NK-92 (cell line): Measurements from ENCODE around the gene ZNF618.

ENCODE experiments used
- DNase-seq: peaks from one replicate; lab custom pipeline; 2025; ENCODE audit not compliant: unreplicated experiment; lab: John Stamatoyannopoulos, UW

The ZNF618 gene, protein sequence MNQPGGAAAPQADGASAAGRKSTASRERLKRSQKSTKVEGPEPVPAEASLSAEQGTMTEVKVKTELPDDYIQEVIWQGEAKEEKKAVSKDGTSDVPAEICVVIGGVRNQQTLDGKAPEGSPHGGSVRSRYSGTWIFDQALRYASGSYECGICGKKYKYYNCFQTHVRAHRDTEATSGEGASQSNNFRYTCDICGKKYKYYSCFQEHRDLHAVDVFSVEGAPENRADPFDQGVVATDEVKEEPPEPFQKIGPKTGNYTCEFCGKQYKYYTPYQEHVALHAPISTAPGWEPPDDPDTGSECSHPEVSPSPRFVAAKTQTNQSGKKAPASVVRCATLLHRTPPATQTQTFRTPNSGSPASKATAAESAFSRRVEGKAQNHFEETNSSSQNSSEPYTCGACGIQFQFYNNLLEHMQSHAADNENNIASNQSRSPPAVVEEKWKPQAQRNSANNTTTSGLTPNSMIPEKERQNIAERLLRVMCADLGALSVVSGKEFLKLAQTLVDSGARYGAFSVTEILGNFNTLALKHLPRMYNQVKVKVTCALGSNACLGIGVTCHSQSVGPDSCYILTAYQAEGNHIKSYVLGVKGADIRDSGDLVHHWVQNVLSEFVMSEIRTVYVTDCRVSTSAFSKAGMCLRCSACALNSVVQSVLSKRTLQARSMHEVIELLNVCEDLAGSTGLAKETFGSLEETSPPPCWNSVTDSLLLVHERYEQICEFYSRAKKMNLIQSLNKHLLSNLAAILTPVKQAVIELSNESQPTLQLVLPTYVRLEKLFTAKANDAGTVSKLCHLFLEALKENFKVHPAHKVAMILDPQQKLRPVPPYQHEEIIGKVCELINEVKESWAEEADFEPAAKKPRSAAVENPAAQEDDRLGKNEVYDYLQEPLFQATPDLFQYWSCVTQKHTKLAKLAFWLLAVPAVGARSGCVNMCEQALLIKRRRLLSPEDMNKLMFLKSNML

GRCh38 chr9:113876151-113876992, at the start of gene ZNF618:
TSS of gene ZNF618 (plus strand) at chr9:113876309. CDS start at chr9:113876381, 72 bp downstream.
- no peak for DNase-seq

GRCh38 chr9:113828221-113828620, 47.9 kb upstream of the ZNF618 start:
- no peak for DNase-seq

DNA sequence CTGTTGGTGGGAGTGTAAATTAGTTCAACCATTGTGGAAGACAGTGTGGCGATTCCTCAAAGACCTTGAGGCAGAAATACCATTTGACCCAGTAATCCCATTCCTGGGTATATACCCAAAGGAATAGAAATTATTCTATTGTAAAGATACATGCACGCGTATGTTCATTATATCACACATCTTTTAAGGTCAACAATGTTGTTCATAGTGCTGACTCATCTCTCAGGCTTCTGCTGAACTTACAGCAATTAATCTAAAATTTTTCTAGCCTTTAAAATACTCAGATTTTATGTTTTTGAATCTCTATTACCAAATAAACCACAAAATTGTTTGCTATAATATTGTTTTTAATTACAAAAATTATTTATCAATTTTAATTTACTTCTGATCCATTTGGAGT, 38.8 kb upstream of the ZNF618 start:
- DNase-seq: no peak

GRCh38 chr9:113842086-113842485, 34.0 kb upstream of the ZNF618 start:
- DNase-seq: no peak

- no peak for DNase-seq
These were observed 31.6 kb upstream of the ZNF618 start for GRCh38 chr9:113844466-113844865.

GRCh38 chr9:113851359-113851758, 24.8 kb upstream of the ZNF618 start:
- no peak for DNase-seq

DNA sequence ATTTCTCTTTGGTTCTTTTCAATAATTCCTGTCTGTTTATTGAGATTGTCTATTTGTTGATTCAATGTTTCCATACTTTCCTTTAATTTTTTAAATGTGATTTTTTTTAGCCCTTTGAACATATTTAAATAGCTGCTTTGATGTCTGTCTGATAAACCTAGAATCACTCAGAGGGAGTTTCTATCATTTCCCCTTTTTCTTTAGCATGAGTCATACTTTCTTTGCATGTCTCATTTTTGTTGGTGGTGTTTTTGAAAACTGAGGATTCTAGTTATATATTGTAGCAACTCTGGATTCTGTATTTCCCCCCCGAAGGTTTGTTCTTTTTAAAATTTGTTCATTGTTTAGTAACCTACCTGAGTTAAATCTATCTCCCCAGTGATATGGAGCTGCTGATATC, 24.2 kb upstream of the ZNF618 start:
- no peak for DNase-seq

DNA sequence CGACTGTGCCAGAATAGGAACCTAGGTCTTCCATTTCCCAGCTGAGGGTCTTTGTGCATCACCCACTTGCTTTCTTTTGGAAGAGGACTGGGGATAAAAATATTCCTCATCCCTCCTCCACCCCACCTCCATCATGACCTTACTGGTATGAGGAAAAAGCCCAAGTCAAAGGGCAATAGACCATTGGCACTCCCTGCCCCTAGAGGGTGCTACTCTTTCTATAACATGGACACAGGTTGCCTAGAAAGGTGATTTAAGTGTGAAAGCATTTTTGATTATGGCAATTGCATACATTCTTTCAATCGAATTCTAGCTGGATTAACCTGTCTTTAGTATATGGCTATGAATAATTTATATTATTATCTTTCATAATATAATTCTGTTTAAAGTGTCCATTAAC, 22.8 kb upstream of the ZNF618 start:
- no peak for DNase-seq

DNA sequence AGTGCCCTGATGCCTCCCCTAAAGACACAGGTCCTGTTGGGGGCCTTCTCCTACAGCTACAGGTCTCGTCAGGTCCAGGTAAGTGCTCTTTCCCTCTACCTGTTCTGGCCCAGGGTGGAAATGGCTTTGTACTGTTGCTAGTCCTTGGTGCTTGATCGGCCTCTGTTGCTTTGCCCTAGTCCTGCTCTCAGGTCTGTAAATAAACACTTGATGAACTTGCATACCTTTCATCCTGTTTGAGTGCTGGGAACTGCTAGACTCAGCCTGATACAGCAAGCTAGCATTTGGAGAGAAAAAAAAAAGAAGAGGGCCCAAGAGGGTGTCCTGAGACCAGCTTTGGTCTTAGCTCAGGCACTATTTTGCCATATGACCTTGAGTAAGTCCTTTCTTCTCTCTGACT, 21.8 kb upstream of the ZNF618 start:
- no peak for DNase-seq

DNA sequence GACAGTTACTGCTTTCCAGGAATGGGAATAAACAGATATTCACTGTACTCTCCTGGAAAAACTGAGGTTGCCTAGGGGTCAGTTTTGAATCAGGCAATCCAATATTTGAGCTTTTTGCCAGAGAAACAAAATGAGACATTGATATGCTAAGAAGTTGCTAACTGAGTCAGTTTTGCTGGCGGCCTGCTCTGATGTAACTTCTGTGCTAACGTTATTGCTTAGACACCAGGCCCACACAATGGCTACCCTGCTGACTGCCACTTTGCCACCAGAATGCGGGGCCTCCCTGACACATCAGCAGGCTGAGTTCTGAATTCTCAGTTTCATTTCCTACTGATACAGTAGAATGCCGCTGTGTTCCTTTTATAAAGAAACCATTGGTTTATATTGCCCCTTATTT, 18.2 kb upstream of the ZNF618 start:
- no peak for DNase-seq

DNA sequence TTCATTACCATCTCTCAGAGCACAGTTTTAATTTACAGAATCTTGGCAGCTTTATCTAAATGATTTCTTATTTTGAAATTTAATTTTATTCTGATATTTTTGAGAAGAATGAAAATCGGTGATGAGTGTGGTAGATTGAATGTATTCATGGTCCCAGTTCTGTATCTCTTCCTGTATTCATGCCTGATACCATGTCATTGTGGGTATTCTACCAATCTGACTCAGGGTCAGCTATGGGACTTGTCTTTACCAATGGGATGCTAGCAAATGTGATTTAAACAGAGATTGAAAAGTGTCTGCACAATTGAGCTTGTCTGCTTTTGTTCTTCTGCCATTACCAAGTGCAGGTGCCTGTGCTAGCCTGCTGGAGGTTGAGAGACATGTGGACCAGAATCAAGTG, 17.8 kb upstream of the ZNF618 start:
- DNase-seq: no peak

- no peak for DNase-seq
These were observed 12.8 kb upstream of the ZNF618 start for GRCh38 chr9:113863345-113863744.

- DNase-seq: no peak
These were observed 7.6 kb upstream of the ZNF618 start for GRCh38 chr9:113868501-113868900.

GRCh38 chr9:113872485-113873143, 3.5 kb upstream of the ZNF618 start:
- DNase-seq: no peak

GRCh38 chr9:113873446-113873845, 2.7 kb upstream of the ZNF618 start:
- DNase-seq: no peak

DNA sequence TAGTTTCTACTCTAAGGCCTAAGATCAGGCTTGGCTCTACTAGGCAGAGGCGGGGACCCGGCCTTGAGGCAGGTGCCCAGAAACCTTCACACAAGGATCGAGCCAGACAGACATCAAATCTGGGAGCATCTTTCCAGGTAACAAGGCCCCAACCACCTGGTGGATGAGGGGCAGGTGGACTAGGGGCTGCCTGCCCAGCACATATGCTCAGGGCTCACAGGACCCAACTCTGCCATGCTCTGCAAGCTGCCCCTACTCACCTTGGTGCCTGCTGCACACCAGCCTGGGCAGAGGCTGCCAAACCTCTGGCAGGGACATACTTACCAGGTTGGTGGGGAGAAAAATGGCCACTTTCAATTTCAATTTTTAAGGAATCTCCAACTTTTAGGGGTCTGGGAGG, 2.2 kb upstream of the ZNF618 start:
- DNase-seq: no peak

- DNase-seq: no peak
These were observed 504 bp upstream of the ZNF618 start for GRCh38 chr9:113875459-113876150.

DNA sequence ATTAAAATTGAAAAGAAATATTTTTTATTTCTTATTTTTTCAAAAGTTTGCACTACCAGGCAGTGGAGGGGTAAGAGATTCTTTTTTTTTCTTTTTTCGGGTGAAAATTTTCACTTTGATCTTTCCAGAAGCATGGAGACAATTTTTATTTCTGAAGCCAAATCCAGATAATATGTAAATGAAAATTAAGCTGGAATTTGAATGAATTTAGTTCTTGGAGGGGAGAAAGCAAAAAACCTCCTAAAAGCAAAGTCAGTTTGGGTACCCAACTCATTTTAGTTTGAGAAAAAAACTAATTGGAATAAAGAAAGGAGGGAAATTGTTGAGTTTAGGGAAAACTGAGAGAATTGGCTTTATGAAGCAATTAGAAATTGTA, 872 bp downstream of the ZNF618 start:
- DNase-seq: no peak

GRCh38 chr9:113879318-113879717, 3.2 kb downstream of the ZNF618 start:
- no peak for DNase-seq

DNA sequence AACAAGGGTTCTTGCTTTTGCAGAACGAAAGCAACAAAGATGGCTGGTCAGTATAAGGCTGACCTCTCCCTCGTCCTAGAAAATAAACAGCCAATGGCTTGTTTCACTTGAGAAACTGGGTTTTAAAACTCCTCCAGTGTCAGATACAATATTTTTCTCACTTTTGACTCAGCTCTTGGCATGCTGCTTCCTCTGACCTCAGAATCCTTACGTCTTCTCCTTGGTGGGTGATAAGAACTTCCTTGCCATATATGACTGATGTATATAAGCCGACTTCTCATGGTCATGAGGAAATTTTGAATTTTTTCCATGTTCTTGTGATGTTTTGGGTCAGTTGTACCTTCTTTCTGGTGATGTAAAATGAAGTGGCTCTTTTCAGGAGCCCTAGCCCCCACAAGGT, 3.8 kb downstream of the ZNF618 start:
- DNase-seq: no peak
